Measurements from ENCODE around the gene CTAG2.
"Not testable (repeated sequence)": the region's sequence is repeated elsewhere in the genome, so short reads cannot be mapped to it uniquely, and the experiment has no call there.

GRCh38 chrX:154619182-154619581 lies 34.2 kb downstream of the CTAG2 start, which contains the start of gene CTAG1B:
- not testable (repeated sequence) for TF ChIP-seq TAF1 (conservative IDR thresholded peaks at IDR 0.05); FOXA1 (IDR thresholded peaks at IDR 0.05); CTCF (IDR thresholded peaks at IDR 0.05; ENCODE audit: low read depth, low read length, missing input control); RAD21 (IDR thresholded peaks at IDR 0.05); ATF3 (IDR thresholded peaks at IDR 0.05); RXRA (IDR thresholded peaks at IDR 0.05); REST (IDR thresholded peaks at IDR 0.05); GABPA (IDR thresholded peaks at IDR 0.05 in 1 of 2, conservative IDR thresholded peaks at IDR 0.05 in 1 of 2); JUND (IDR thresholded peaks at IDR 0.05); ZBTB33 (IDR thresholded peaks at IDR 0.05); HNF4G (IDR thresholded peaks at IDR 0.05); EGR1 (IDR thresholded peaks at IDR 0.05; ENCODE audit: low read depth in 2 of 2); MAX (IDR thresholded peaks at IDR 0.05); YY1 (IDR thresholded peaks at IDR 0.05)

All from liver (tissue), 3 donors.